ENCODE data around the gene NUP133. TPM values are rescaled to one million over a fixed set of nuclear protein-coding genes. Genes with fewer than 3 reads are reported as not detected.
A peak's percentile ranks its signal among the peaks of the same experiment; 100 is the strongest.
"Not testable (repeated sequence)": the region's sequence is repeated elsewhere in the genome, so short reads cannot be mapped to it uniquely, and the experiment has no call there.

Gene NUP133
- polyA plus RNA-seq, 10 donors = 22.8 to 34.2 (median 30.7) TPM

- not testable (repeated sequence) for DNase-seq
Measured at GRCh38 chr1:229511625-229512024, 3.5 kb upstream of the NUP133 start.

DNA sequence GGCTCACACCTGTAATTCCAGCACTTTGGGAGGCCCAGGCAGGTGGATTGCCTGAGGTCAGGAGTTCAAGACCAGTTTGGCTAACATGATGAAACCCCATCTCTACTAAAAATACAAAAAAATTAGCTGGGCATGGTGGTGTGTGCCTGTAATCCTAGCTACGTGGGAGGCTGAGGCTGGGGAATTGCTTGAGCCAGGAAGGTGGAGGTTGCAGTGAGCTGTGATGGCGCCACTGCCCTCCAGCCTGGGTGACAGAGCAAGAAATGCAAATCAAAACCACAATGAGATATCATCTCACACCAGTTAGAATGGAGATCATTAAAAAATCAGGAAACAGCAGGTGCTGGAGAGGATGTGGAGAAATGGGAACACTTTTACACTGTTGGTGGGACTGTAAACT is 3.1 kb upstream of the NUP133 start:
- DNase-seq = not testable (repeated sequence)

DNA sequence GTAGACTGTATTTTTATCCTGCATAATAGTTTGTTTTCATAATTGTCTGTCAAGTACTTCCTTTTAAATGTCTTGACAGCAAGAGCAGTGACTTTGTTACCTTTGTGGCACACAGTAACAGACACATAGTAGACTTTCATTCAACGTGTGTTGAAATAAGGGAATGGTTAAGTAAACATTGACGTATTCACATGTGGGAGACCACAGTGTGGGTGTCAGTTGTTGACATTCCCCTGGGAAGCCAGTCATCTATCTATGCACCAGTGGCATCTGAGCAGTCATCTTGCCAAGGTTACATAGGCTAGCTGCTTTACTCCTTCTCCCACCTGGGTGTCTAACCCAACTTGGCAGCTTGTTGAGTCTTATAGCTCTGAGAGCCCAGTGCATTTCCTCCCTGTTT is 1.4 kb upstream of the NUP133 start:
- no peak for DNase-seq

GRCh38 chr1:229508823-229509337 is 739 bp upstream of the NUP133 start:
- peak in 1 of 3 donors; percentile 2 for DNase-seq

DNA sequence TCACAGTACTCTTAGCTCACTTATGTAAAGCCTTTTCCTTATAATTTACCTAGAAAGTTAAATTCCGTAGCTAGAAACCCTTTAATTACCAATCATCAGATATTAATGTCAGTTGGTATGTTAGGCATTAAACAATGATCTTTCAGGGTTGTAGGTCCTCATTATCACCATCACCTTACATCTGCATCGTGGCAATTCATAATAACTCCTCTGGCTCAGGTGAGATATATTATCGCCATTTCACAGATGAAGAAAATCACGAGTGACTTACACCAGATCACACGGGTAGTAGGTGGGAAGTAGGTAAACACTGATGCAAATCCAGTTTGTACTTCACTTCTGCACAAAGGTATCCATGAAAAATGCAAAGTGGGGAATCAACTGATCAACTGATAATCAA is 639 bp downstream of the NUP133 start:
- no peak for DNase-seq

GRCh38 chr1:229506633-229507032 is 1.5 kb downstream of the NUP133 start:
- DNase-seq = no peak

GRCh38 chr1:229495782-229496181 is 12.4 kb downstream of the NUP133 start:
- no peak for DNase-seq

GRCh38 chr1:229487181-229487580 is 21.0 kb downstream of the NUP133 start:
- no peak for DNase-seq

- DNase-seq = no peak
Measured at GRCh38 chr1:229485318-229485717, 22.8 kb downstream of the NUP133 start.

- no peak for DNase-seq
Measured at GRCh38 chr1:229482511-229482910, 25.6 kb downstream of the NUP133 start.

DNA sequence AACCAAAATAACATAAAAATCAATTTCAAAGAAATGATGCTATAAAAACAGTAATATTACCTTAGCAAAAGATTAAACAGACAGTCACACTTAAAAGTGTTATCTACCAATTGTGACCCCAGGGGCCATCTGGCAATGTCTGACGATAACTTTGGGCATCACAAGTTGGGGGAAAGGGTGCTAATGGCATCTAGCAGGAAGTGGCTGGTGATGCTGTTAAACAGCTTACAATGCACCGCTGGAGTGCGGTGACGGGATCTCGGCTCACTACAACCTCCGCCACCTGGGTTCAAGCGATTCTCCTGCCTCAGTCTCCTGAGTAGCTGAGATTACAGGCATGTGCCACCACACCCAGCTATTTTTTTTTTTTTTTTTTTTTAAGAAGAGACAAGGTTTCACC is 27.6 kb downstream of the NUP133 start:
- DNase-seq = no peak

DNA sequence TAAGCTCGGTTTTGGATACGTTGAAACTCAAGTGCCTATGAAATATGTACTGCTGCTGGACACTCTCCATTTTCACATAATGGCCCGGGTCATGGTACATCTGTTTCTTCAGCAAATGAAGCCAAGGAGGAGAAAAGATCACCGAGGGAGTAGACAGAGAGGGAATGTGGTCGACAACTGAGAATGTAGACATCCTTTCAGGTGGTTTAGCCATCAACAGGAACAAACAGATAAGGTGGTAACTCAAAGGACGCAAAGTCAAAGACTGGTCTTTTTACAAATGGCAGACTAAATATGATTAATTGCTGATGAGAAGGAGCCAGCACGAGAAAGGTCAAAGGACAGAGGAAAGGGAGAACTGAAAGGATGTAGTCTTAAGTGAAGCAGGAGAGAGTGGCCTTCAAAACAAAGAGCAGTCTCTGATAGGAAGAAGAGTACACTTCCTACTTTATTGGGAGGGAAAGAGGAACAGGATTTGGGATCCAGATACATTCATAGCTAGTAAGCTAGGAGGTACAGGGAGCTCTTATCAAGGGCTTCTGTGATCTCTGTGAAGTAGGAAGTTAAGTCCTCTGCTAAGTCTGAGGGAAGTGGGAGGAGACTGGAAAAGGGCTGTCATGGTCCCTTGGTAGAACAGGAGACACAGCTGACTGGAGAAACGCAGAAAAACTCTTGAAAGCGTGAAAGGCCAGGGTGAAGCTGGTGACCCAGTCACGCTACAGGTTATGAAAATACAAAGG is 28.3 kb downstream of the NUP133 start:
- DNase-seq = peak in 1 of 3 donors; percentile 7

DNA sequence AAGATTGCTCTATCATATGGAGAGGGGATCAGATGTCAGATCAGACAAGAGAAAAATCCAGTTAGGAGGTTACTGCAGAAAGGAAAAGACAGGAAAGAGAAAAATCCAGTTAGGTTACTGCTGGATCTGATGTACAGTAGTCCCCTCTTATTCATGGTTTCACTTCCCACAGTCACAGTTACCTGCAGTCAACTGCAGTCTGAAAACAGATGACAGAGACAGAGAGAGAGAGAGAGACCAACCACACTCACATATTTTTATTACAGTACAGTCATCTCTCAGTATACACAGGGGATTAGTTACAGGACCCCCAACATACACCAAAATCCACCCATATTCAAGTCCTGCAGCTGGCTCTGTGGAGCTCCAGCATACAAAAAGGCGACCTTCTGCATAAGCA is 29.3 kb downstream of the NUP133 start:
- DNase-seq = no peak

DNA sequence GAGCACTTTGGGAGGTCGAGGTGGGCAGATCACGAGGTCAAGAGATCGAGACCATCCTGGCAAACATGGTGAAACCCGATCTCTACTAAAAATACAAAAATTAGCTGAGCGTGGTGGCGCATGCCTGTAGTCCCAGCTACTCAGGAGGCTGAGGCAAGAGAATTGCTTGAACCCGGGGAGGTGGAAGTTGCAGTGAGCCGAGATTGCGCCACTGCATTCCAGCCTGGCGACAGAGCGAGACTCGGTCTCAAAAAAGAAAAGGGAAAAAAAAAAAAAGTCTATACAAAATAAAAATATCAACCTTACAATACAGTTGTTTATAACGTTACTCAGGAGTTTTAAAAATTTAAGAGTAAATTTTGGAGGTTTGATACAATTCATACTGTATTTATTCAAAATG is 32.3 kb downstream of the NUP133 start:
- not testable (repeated sequence) for DNase-seq

DNA sequence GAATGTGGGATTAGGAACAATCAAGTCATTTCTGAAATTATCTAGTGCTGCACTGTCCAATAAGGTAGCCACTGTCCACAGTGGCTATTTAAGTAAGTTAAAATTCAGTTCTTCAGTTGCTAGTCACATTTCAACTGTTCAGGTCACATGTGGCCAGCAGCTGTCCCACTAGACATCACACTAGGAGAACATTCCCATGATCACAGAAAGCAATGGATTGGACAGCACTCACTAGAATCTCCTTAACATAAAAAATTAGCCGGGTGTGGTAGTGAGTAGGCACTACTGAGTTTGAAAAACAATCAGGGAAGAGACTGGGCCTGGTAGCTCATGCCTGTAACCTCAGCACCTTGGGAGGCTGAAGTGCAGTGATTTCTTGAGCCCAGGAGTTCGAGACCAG is 33.6 kb downstream of the NUP133 start:
- no peak for DNase-seq

GRCh38 chr1:229471175-229471574 is 37.0 kb downstream of the NUP133 start:
- DNase-seq = no peak

GRCh38 chr1:229470406-229471043 is 37.6 kb downstream of the NUP133 start:
- DNase-seq = no peak

- no peak for DNase-seq
Measured at GRCh38 chr1:229466887-229467286, 41.3 kb downstream of the NUP133 start.

- DNase-seq = no peak
Measured at GRCh38 chr1:229464672-229465071, 43.5 kb downstream of the NUP133 start.

- no peak for DNase-seq
Measured at GRCh38 chr1:229461032-229461668, 47.0 kb downstream of the NUP133 start.

- DNase-seq = no peak
Measured at GRCh38 chr1:229459815-229460214, 48.3 kb downstream of the NUP133 start.

GRCh38 chr1:229457436-229457835 is 50.7 kb downstream of the NUP133 start:
- DNase-seq = no peak

GRCh38 chr1:229456016-229456415 is 52.1 kb downstream of the NUP133 start:
- DNase-seq = no peak

All from muscle of back (tissue), 11 donors.